GM19239 (cell line): ENCODE results near the gene COL27A1.

ENCODE experiments used
- DNase-seq: peaks from one replicate; pipeline ENCODE4 v3.0.0; 2011; ENCODE audit warnings: low spot score; ENCODE audit not compliant: insufficient read length
- FAIRE-seq: peaks from 2 replicates; lab custom pipeline; 2011; peaks lifted over from hg19 to GRCh38; lab: Jason Lieb, UNC

Gene COL27A1

GRCh38 chr9:114278356-114278755 lies 123.0 kb downstream of the COL27A1 start:
- no peak for FAIRE-seq
- DNase-seq, result no peak

- FAIRE-seq (no peak), DNase-seq (no peak)
Observed at GRCh38 chr9:114278881-114279570, 123.7 kb downstream of the COL27A1 start.

GRCh38 chr9:114279693-114280092 lies 124.4 kb downstream of the COL27A1 start:
- DNase-seq, result no peak
- FAIRE-seq, result no peak

- FAIRE-seq (no peak), DNase-seq (no peak)
Observed at GRCh38 chr9:114280636-114281472, 125.5 kb downstream of the COL27A1 start.

- FAIRE-seq (no peak), DNase-seq (no peak)
Observed at GRCh38 chr9:114281473-114282103, 126.3 kb downstream of the COL27A1 start.

- DNase-seq, result no peak
- no peak for FAIRE-seq
Observed at GRCh38 chr9:114282104-114282485, 126.8 kb downstream of the COL27A1 start.

- FAIRE-seq (no peak), DNase-seq (no peak)
Observed at GRCh38 chr9:114282507-114282906, 127.2 kb downstream of the COL27A1 start.

- FAIRE-seq, result no peak
- DNase-seq, result no peak
Observed at GRCh38 chr9:114282926-114283325, 127.6 kb downstream of the COL27A1 start.

- no peak for FAIRE-seq
- DNase-seq, result no peak
Observed at GRCh38 chr9:114283551-114284111, 128.3 kb downstream of the COL27A1 start.

- DNase-seq, result no peak
- no peak for FAIRE-seq
Observed at GRCh38 chr9:114284316-114285060, 129.2 kb downstream of the COL27A1 start.

- DNase-seq (no peak), FAIRE-seq (no peak)
Observed at GRCh38 chr9:114285166-114285867, 130.0 kb downstream of the COL27A1 start.

- FAIRE-seq, result no peak
- DNase-seq, result no peak
Observed at GRCh38 chr9:114286146-114286679, 130.9 kb downstream of the COL27A1 start.

- DNase-seq (no peak), FAIRE-seq (no peak)
Observed at GRCh38 chr9:114287001-114287762, 131.8 kb downstream of the COL27A1 start.

GRCh38 chr9:114287763-114288192 lies 132.4 kb downstream of the COL27A1 start:
- DNase-seq, result no peak
- FAIRE-seq, result no peak

- FAIRE-seq (no peak), DNase-seq (no peak)
Observed at GRCh38 chr9:114288193-114289091, 133.1 kb downstream of the COL27A1 start.

GRCh38 chr9:114289106-114289505 lies 133.8 kb downstream of the COL27A1 start:
- FAIRE-seq (no peak), DNase-seq (no peak)
